Endothelial cell of umbilical vein (primary cell): ENCODE results near the gene COL23A1. TPM values are rescaled to one million over a fixed set of nuclear protein-coding genes. Genes with fewer than 3 reads are reported as not detected.
A peak's percentile ranks its signal among the peaks of the same experiment; 100 is the strongest.

ENCODE experiments used
- BruUV-seq: library from RNA; stranded (reverse); fragments of 400-500 nt; replicated peaks from 2 replicates; lab custom pipeline; 2021; lab: Mats Ljungman, UMichigan
- CTCF ChIA-PET: fragments of 300-600, 350-600 bp; sonication (Branson Sonifier 250); formaldehyde crosslinking; loops from one replicate; lab custom pipeline; 2021; ENCODE audit warnings: antibody characterized with exemption, inconsistent platforms; lab: Charles Lee
- POLR2A ChIA-PET: fragments of 300-600, 350-600 bp; sonication (Branson Sonifier 250); formaldehyde crosslinking; loops from one replicate; lab custom pipeline; 2021; ENCODE audit warnings: antibody characterized with exemption, inconsistent platforms; lab: Charles Lee
- DNase-seq: peaks from one replicate; pipeline ENCODE4 v3.0.0-alpha.2; 2011; ENCODE audit warnings: low read depth, low spot score
- FAIRE-seq: peaks from 2 replicates; lab custom pipeline; 2011; peaks lifted over from hg19 to GRCh38; lab: Jason Lieb, UNC
- H2AFZ ChIP-seq: 2 replicates; pipeline ENCODE4 v1.6.0; 2012; ENCODE audit warnings: low read depth, low read length, control low read depth, inconsistent platforms
- H3K27ac ChIP-seq: 2 replicates; pipeline ENCODE4 v1.5.1; 2011; ENCODE audit warnings: low read depth, mild to moderate bottlenecking, control low read depth, low read length, moderate library complexity; ENCODE audit not compliant: insufficient read depth
- H3K27me3 ChIP-seq, 2 experiments: 2 replicates each; pipeline versions ENCODE4 v1.6.0 to v1.6.1; 2011; ENCODE audit warnings: low read length in 2 of 2, mixed read lengths in 1 of 2; ENCODE audit not compliant: control insufficient read depth in 2 of 2, insufficient read depth in 2 of 2
- H3K36me3 ChIP-seq, 2 experiments: 2 replicates in 1 of 2; 3 replicates in 1 of 2; pipeline ENCODE4 v1.5.1; 2011; ENCODE audit warnings: low read length in 2 of 2, mild to moderate bottlenecking in 1 of 2, moderate library complexity in 1 of 2; ENCODE audit not compliant: control insufficient read depth in 2 of 2, insufficient read depth in 2 of 2; ENCODE audit errors: extremely low read depth in 1 of 2
- H3K4me1 ChIP-seq: 3 replicates; pipeline ENCODE4 v1.5.1; 2011; ENCODE audit warnings: mild to moderate bottlenecking, low read length; ENCODE audit not compliant: control insufficient read depth, insufficient read depth; ENCODE audit errors: extremely low read depth
- H3K4me2 ChIP-seq: 2 replicates; pipeline ENCODE4 v1.6.1; 2011; ENCODE audit warnings: low read length, control low read depth, mixed read lengths; ENCODE audit not compliant: insufficient read depth
- H3K4me3 ChIP-seq, 3 experiments: fragments of 200-600 bp in 1 of 3; sonication (generic), shearing (Covaris generic) in 1 of 3; replicated peaks in 1 of 3; 2 replicates each; pipeline ENCODE4 v1.5.1; 2011 to 2016; ENCODE audit warnings: control low read depth in 3 of 3, low read length in 3 of 3, mild to moderate bottlenecking in 2 of 3, inconsistent platforms in 1 of 3, low read depth in 1 of 3, moderate library complexity in 1 of 3; ENCODE audit not compliant: insufficient read depth in 1 of 3
- H3K79me2 ChIP-seq: 2 replicates; pipeline ENCODE4 v1.6.0; 2012; ENCODE audit warnings: low read length, inconsistent platforms; ENCODE audit not compliant: control insufficient read depth, insufficient read depth
- H3K9ac ChIP-seq: replicated peaks from 2 replicates; pipeline ENCODE3; 2011; ENCODE audit warnings: low read length, control low read depth; ENCODE audit not compliant: insufficient read depth; ENCODE audit errors: extremely low read depth
- H3K9me1 ChIP-seq: replicated peaks from 3 replicates; pipeline ENCODE4 v1.6.0; 2011; ENCODE audit warnings: mild to moderate bottlenecking, low read length; ENCODE audit not compliant: control insufficient read depth, insufficient read depth; ENCODE audit errors: extremely low read depth
- H3K9me3 ChIP-seq: replicated peaks from 2 replicates; pipeline ENCODE4 v1.5.1; 2012; ENCODE audit warnings: low read length, inconsistent platforms; ENCODE audit not compliant: control insufficient read depth, insufficient read depth
- H4K20me1 ChIP-seq: replicated peaks from 2 replicates; pipeline ENCODE3; 2011; ENCODE audit warnings: mild to moderate bottlenecking, low read length; ENCODE audit not compliant: control insufficient read depth, insufficient read depth; ENCODE audit errors: extremely low read depth
- CTCF ChIP-seq, 2 donors: IDR thresholded peaks; 1 replicate in 1 of 2; 2 replicates in 1 of 2; pipeline ENCODE4 v1.5.1; 2011; ENCODE audit warnings: low read length in 2 of 2, mild to moderate bottlenecking in 2 of 2, moderate library complexity in 2 of 2, control low read depth in 1 of 2, inconsistent platforms in 1 of 2, low read depth in 1 of 2; ENCODE audit not compliant: insufficient read depth in 1 of 2; ENCODE audit errors: extremely low read depth in 1 of 2
- EZH2 ChIP-seq: IDR thresholded peaks from 2 replicates; pipeline ENCODE4 v1.6.1; 2012; ENCODE audit warnings: borderline replicate concordance, low read depth, mild to moderate bottlenecking, moderate library complexity, low read length, inconsistent platforms; ENCODE audit not compliant: severe bottlenecking
- FOS ChIP-seq: IDR thresholded peaks from 2 replicates; pipeline ENCODE4 v1.6.1; 2011; ENCODE audit warnings: mild to moderate bottlenecking, low read length, moderate library complexity, borderline replicate concordance; ENCODE audit not compliant: insufficient read depth
- GATA2 ChIP-seq: IDR thresholded peaks from 2 replicates; pipeline ENCODE4 v1.7.0; 2011; ENCODE audit warnings: low read depth, mild to moderate bottlenecking, moderate library complexity, mixed read lengths, low read length; ENCODE audit not compliant: insufficient read length, insufficient read depth
- JUN ChIP-seq: IDR thresholded peaks from 2 replicates; pipeline ENCODE4 v1.6.1; 2011; ENCODE audit warnings: borderline replicate concordance, low read depth; ENCODE audit not compliant: insufficient read length, insufficient read depth
- MAX ChIP-seq: IDR thresholded peaks from 2 replicates; pipeline ENCODE4 v1.6.1; 2011; ENCODE audit not compliant: insufficient read depth, insufficient read length
- MYC ChIP-seq: IDR thresholded peaks from one replicate; pipeline ENCODE4 v1.6.1; 2011; ENCODE audit warnings: mild to moderate bottlenecking, low read depth, low read length
- POLR2A ChIP-seq: IDR thresholded peaks from 2 replicates; pipeline ENCODE4 v1.6.1; 2012; ENCODE audit warnings: low read depth, mild to moderate bottlenecking, control low read depth, low read length
- POLR2AphosphoS5 ChIP-seq: IDR thresholded peaks from 2 replicates; pipeline ENCODE4 v1.6.1; 2012; ENCODE audit warnings: low read depth, mild to moderate bottlenecking, control low read depth, low read length, moderate library complexity; ENCODE audit not compliant: insufficient read depth
- dilution Hi-C: fragments of 300-500 bp; cut with MboI; formaldehyde crosslinking; loops from one replicate; pipeline ENCODE4 v1.15.0; 2019; ENCODE audit warnings: low sequenced_read_pairs; ENCODE audit not compliant: extremely low pct_ligation_motif_present
- intact Hi-C: fragments of 100-400 bp; cut with micrococcal nuclease; formaldehyde crosslinking; loops from one replicate; pipeline ENCODE4 v1.10.0; 2022
- polyA plus RNA-seq, 4 experiments: library from polyadenylated mRNA; depleted of rRNA in 3 of 4; stranded (reverse) in 3 of 4; unstranded in 1 of 4; fragments of >200 nt; gene quantifications; 2 replicates each; pipeline versions ENCODE4 v1.2.1 to v1.2.3, GENCODE V29; 2011 to 2012; ENCODE audit warnings: missing spikeins in 1 of 4
- total RNA-seq: library from RNA; stranded (reverse); gene quantifications from 2 replicates; pipeline ENCODE4 v1.2.3, GENCODE V29; 2021

Gene COL23A1
- total and polyA plus RNA-seq, 2 donors (not counting 3 experiments of a cell fraction or from before 2014, with no cell fraction given), result not detected

GRCh38 chr5:178236679-178237078 is 353.5 kb downstream of the COL23A1 start:
- Histone ChIP-seq H3K27ac (no peak overlapping the region), H4K20me1 (no peaks in the 10 kb centered on the region), H3K36me3 (no peaks in the 10 kb centered on the region), H3K9me3 (no peaks in the 10 kb centered on the region), H3K27me3 (no peaks in the 10 kb centered on the region), H3K4me1 (peaks cover 16% of the 10 kb centered on the region), H3K9ac (no peak overlapping the region), H3K4me2 (no peak overlapping the region), H3K9me1 (no peaks in the 10 kb centered on the region), H2AFZ (no peak overlapping the region), H3K4me3 (no peak overlapping the region), H3K79me2 (peaks cover 4% of the 10 kb centered on the region)
- DNase-seq (no peak), FAIRE-seq (peak; percentile 47)
- no TSS peak for BruUV-seq
- ChIA-PET CTCF (no interaction called here), POLR2A (no interaction called here)
- intact Hi-C loops (loop anchor here (5.0 kb wide), 1 partner anchor 1321 kb away; no protein-coding TSS in a partner anchor), dilution Hi-C loops (no loop called here)
- TF ChIP-seq JUN, result no peak

DNA sequence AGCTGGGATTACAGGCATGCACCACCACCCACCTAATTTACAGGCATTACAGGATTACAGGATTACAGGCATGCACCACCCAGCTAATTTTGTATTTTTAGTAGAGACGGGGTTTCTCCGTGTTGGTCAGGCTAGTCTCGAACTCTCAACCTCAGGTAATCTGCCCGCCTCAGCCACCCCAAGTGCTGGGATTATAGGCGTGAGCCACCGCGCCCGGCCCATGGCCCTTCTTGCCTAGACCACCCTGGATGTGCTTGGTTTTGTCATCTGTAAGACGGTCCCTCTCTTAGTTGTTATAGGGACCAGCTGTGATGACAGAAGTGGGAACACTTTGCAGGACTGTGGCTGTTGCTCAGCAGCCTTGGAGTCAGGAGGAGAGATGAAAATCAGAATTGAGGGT is 354.1 kb downstream of the COL23A1 start:
- no peaks in the 10 kb centered on the region for H4K20me1 ChIP-seq
- no peak for DNase-seq

More for the DNA sequence above, 354.1 kb downstream of the COL23A1 start:
- Histone ChIP-seq H3K4me1 (peaks cover 18% of the 10 kb centered on the region), H3K27me3 (no peaks in the 10 kb centered on the region), H3K9me3 (no peaks in the 10 kb centered on the region), H3K79me2 (peaks cover 9% of the 10 kb centered on the region), H3K9me1 (no peaks in the 10 kb centered on the region), H2AFZ (no peak overlapping the region), H3K4me3 (no peak overlapping the region), H3K9ac (no peak overlapping the region), H3K36me3 (no peaks in the 10 kb centered on the region), H3K27ac (no peak overlapping the region), H3K4me2 (no peak overlapping the region)
- POLR2A ChIA-PET, result no interaction called here
- TF ChIP-seq CTCF (IDR thresholded peaks at IDR 0.05; ENCODE audit: extremely low read depth in 1 of 2, insufficient read depth in 1 of 2, low read depth in 1 of 2, low read length in 2 of 2) (no peak), POLR2AphosphoS5 (no peak), POLR2A (no peak), MYC (no peak), EZH2 (no peak), FOS (no peak), GATA2 (no peak), MAX (no peak), JUN (no peak)
- no TSS peak for BruUV-seq
- dilution Hi-C loops (no loop called here), intact Hi-C loops (loop anchor here (5.0 kb wide), 1 partner anchor 1321 kb away; no protein-coding TSS in a partner anchor)
- FAIRE-seq, result no peak
- CTCF ChIA-PET, result interaction anchor here (0.6 to 1.9 kb wide), 5 partner anchors 12 to 1670 kb away, joined by 4 to 6 read pairs (median 4); no protein-coding TSS in a partner anchor
